GM12874 (cell line): ENCODE measurements around the gene STXBP5.

Experiments
- TF ChIP-seq, protein P1 (sequence below): IDR thresholded peaks from 2 replicates; pipeline ENCODE4 v1.5.1; 2011; ENCODE audit warnings: low read depth, mild to moderate bottlenecking, control low read depth, low read length, moderate library complexity; ENCODE audit not compliant: insufficient read depth

The STXBP5 gene

GRCh38 chr6:147169529-147169928 lies 34.7 kb upstream of the STXBP5 start:
- TF ChIP-seq, protein P1, sequence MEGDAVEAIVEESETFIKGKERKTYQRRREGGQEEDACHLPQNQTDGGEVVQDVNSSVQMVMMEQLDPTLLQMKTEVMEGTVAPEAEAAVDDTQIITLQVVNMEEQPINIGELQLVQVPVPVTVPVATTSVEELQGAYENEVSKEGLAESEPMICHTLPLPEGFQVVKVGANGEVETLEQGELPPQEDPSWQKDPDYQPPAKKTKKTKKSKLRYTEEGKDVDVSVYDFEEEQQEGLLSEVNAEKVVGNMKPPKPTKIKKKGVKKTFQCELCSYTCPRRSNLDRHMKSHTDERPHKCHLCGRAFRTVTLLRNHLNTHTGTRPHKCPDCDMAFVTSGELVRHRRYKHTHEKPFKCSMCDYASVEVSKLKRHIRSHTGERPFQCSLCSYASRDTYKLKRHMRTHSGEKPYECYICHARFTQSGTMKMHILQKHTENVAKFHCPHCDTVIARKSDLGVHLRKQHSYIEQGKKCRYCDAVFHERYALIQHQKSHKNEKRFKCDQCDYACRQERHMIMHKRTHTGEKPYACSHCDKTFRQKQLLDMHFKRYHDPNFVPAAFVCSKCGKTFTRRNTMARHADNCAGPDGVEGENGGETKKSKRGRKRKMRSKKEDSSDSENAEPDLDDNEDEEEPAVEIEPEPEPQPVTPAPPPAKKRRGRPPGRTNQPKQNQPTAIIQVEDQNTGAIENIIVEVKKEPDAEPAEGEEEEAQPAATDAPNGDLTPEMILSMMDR: no peak

DNA sequence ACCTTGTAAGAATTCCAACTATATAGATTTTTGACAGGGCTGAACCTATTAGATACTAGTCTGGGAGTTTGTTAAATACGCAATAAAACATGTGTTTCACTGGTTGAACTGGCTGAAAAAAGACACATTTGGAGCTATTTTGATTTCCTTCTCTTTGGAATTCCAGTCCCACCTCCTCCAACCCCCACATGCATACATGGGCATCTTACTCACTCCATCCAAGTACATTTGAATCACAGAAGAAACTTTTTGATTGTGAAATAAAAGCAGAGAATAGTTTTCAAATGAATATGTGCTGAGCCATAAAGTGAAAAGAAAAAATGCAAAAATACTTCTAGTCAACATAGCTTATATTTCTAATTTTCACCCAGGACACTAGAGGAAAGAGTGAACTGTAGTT lies 33.9 kb upstream of the STXBP5 start:
- TF ChIP-seq, protein P1: no peak

DNA sequence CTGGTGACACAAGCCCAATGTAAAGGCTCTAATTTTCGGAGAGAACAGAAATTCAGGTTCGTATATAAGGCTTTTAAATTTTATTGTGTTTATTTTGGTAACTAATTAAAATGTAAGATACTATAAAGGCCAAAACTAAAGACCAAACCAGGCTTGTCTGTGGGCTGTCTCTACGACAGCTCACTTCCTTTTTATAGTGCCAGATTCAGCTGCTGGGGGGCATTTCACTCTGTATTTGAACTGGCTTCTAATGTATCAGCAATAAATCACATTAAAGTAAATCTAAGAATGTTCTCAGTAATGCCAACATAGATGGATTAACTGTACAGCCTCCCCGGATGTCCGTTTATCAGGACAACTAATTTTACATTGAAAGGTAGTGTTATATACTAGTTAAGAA lies 31.1 kb upstream of the STXBP5 start:
- TF ChIP-seq, protein P1: no peak

GRCh38 chr6:147173675-147174308 lies 30.4 kb upstream of the STXBP5 start:
- TF ChIP-seq, protein P1: no peak

- TF ChIP-seq, protein P1: no peak
These were observed 27.4 kb upstream of the STXBP5 start for GRCh38 chr6:147176795-147177194.

DNA sequence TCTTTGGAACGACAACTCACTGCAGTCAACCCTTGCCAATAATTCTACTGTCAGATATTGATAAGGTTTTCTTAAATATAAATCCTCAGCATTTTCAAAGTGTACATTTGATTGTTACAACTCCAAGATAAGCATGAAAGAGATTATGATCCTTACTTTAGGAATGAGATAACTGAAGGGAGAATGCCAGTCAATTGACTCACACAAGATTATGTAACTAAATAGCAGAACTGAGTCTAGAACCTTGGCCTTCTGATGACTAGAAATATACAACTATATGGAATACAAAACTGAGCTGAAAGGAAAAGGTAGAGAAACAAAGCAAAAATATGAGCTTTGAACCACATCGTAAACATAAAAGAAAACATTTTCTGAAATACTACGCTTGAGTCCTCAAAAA lies 26.9 kb upstream of the STXBP5 start:
- TF ChIP-seq, protein P1: no peak

DNA sequence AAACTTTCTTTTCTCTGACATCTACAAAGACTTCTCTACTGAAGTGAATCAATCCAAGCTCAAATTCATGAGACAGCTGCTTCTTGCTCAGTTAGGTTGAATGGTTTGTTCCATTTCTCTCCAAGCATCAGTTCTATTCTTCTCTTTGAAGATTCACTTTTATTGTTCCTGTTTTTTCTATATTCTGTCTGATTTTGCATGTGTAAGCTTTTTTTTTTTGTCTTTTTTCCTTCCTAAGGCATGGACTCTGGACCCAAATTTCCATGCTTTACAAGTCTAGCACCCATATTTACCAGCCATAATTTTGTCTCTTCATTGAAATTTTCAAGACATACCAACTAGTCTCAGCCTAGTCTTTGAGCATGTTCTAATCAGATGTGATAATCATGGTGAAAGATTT lies 25.9 kb upstream of the STXBP5 start:
- TF ChIP-seq, protein P1: no peak

GRCh38 chr6:147179809-147180208 lies 24.4 kb upstream of the STXBP5 start:
- TF ChIP-seq, protein P1: no peak
